H9 (cell line): ENCODE data around the gene PPFIBP1. TPM values are rescaled to one million over a fixed set of nuclear protein-coding genes. Genes with fewer than 3 reads are reported as not detected.

Source experiments
- DNase-seq: peaks from one replicate; pipeline ENCODE4 v3.0.0-alpha.2; 2017
- H2AFZ ChIP-seq: one replicate; pipeline ENCODE4 v1.6.1; 2013; ENCODE audit warnings: mild to moderate bottlenecking, low read length, control low read depth, moderate library complexity
- H2AK5ac ChIP-seq: 2 replicates; pipeline ENCODE4 v1.6.1; 2013; ENCODE audit warnings: low read length, control low read depth, mixed read lengths; ENCODE audit not compliant: insufficient read length
- H2BK120ac ChIP-seq: one replicate; pipeline ENCODE4 v1.6.1; 2013; ENCODE audit warnings: low read depth, mild to moderate bottlenecking, low read length, control low read depth, inconsistent platforms; ENCODE audit not compliant: poor library complexity, severe bottlenecking
- H2BK12ac ChIP-seq: 2 replicates; pipeline ENCODE4 v1.6.1; 2013; ENCODE audit warnings: low read length, control low read depth, mixed read lengths, low read depth; ENCODE audit not compliant: insufficient read length
- H2BK15ac ChIP-seq: 2 replicates; pipeline ENCODE4 v1.6.1; 2013; ENCODE audit warnings: low read depth, low read length, control low read depth
- H2BK20ac ChIP-seq: one replicate; pipeline ENCODE4 v1.6.1; 2013; ENCODE audit warnings: low read depth, mild to moderate bottlenecking, low read length, control low read depth, inconsistent platforms; ENCODE audit not compliant: poor library complexity, severe bottlenecking
- H2BK5ac ChIP-seq: 2 replicates; pipeline ENCODE4 v1.6.1; 2013; ENCODE audit warnings: low read length, control low read depth, mixed read lengths; ENCODE audit not compliant: insufficient read length
- H3K14ac ChIP-seq: 2 replicates; pipeline ENCODE4 v1.6.1; 2013; ENCODE audit warnings: low read length, control low read depth; ENCODE audit not compliant: insufficient read depth
- H3K18ac ChIP-seq: 2 replicates; pipeline ENCODE4 v1.6.1; 2013; ENCODE audit warnings: low read depth, mild to moderate bottlenecking, mixed read lengths, low read length, control low read depth; ENCODE audit not compliant: insufficient read length
- H3K23ac ChIP-seq: 2 replicates; pipeline ENCODE4 v1.6.1; 2013; ENCODE audit warnings: low read length, control low read depth, mixed read lengths, low read depth; ENCODE audit not compliant: insufficient read length
- H3K23me2 ChIP-seq: 2 replicates; pipeline ENCODE4 v1.6.1; 2013; ENCODE audit warnings: low read depth, mild to moderate bottlenecking, mixed read lengths, low read length, control low read depth; ENCODE audit not compliant: insufficient read length, poor library complexity, severe bottlenecking
- H3K27ac ChIP-seq: 2 replicates; pipeline ENCODE4 v1.5.1; 2013; ENCODE audit warnings: low read length, control low read depth, mixed read lengths, low read depth; ENCODE audit not compliant: insufficient read length
- H3K27me3 ChIP-seq: 2 replicates; pipeline ENCODE4 v1.6.1; 2013; ENCODE audit warnings: low read length, control low read depth, inconsistent platforms; ENCODE audit not compliant: insufficient read depth
- H3K4ac ChIP-seq: 2 replicates; pipeline ENCODE4 v1.6.1; 2013; ENCODE audit warnings: low read depth, mild to moderate bottlenecking, control low read depth, inconsistent platforms, low read length, moderate library complexity
- H3K4me1 ChIP-seq: 2 replicates; pipeline ENCODE4 v1.6.1; 2013; ENCODE audit warnings: low read length, control low read depth, inconsistent platforms; ENCODE audit not compliant: insufficient read depth
- H3K4me2 ChIP-seq: 2 replicates; pipeline ENCODE4 v1.6.1; 2013; ENCODE audit warnings: low read length, control low read depth, mixed read lengths; ENCODE audit not compliant: insufficient read length, insufficient read depth
- H3K56ac ChIP-seq: 2 replicates; pipeline ENCODE4 v1.6.1; 2013; ENCODE audit warnings: low read depth, mild to moderate bottlenecking, mixed read lengths, low read length, control low read depth; ENCODE audit not compliant: insufficient read length
- H3K79me1 ChIP-seq: 2 replicates; pipeline ENCODE4 v1.6.1; 2013; ENCODE audit warnings: low read depth, mild to moderate bottlenecking, moderate library complexity, low read length, control low read depth, inconsistent platforms; ENCODE audit not compliant: insufficient read depth, poor library complexity, severe bottlenecking
- H3K79me2 ChIP-seq: 2 replicates; pipeline ENCODE4 v1.6.1; 2013; ENCODE audit warnings: low read length, control low read depth, inconsistent platforms; ENCODE audit not compliant: insufficient read depth
- H3K9ac ChIP-seq: 2 replicates; pipeline ENCODE4 v1.6.1; 2013; ENCODE audit warnings: low read length, control low read depth, mixed read lengths; ENCODE audit not compliant: insufficient read length; ENCODE audit errors: extremely low read depth
- H3K9me3 ChIP-seq: one replicate; pipeline ENCODE4 v1.6.1; 2013; ENCODE audit warnings: low read depth, low read length, inconsistent platforms; ENCODE audit not compliant: control insufficient read depth
- H3T11ph ChIP-seq: one replicate; pipeline ENCODE4 v1.6.1; 2013; ENCODE audit warnings: mild to moderate bottlenecking, low read length, control low read depth, inconsistent platforms
- H4K20me1 ChIP-seq: one replicate; pipeline ENCODE4 v1.6.1; 2013; ENCODE audit not compliant: control insufficient read depth, insufficient read length, insufficient read depth
- H4K5ac ChIP-seq: 2 replicates; pipeline ENCODE4 v1.6.1; 2013; ENCODE audit warnings: low read depth, mild to moderate bottlenecking, mixed read lengths, low read length, control low read depth; ENCODE audit not compliant: insufficient read length
- H4K8ac ChIP-seq: replicated peaks from 2 replicates; pipeline ENCODE4 v1.6.1; 2013; ENCODE audit warnings: low read length, control low read depth, mixed read lengths, low read depth; ENCODE audit not compliant: insufficient read length
- H4K91ac ChIP-seq: 2 replicates; pipeline ENCODE4 v1.6.1; 2013; ENCODE audit warnings: low read depth, mild to moderate bottlenecking, moderate library complexity, mixed read lengths, low read length, control low read depth; ENCODE audit not compliant: insufficient read length
- H3K27ac Mint-ChIP-seq, 3 experiments: 2 replicates in 2 of 3; 3 replicates in 1 of 3; pipeline ENCODE4 v1.8.0; 2020 to 2021; ENCODE audit warnings: mixed read lengths in 3 of 3, mild to moderate bottlenecking in 1 of 3, moderate library complexity in 1 of 3
- H3K27me3 Mint-ChIP-seq: 2 replicates; pipeline ENCODE4 v1.8.0; 2021; ENCODE audit warnings: low read depth, mild to moderate bottlenecking, moderate library complexity, mixed read lengths
- H3K36me3 Mint-ChIP-seq, 3 experiments: 2 replicates in 2 of 3; 3 replicates in 1 of 3; pipeline ENCODE4 v1.8.0; 2020 to 2021; ENCODE audit warnings: low read depth in 3 of 3, mixed read lengths in 3 of 3; ENCODE audit not compliant: insufficient read depth in 1 of 3
- H3K4me1 Mint-ChIP-seq, 2 experiments: 2 replicates each; pipeline ENCODE4 v1.8.0; 2020; ENCODE audit warnings: mixed read lengths in 2 of 2
- H3K4me3 Mint-ChIP-seq, 2 experiments: 2 replicates in 1 of 2; 3 replicates in 1 of 2; pipeline ENCODE4 v1.8.0; 2020 to 2021; ENCODE audit warnings: mild to moderate bottlenecking in 2 of 2, mixed read lengths in 2 of 2, moderate library complexity in 1 of 2
- H3K9me3 Mint-ChIP-seq, 2 experiments: 2 replicates in 1 of 2; 3 replicates in 1 of 2; pipeline ENCODE4 v1.8.0; 2020; ENCODE audit warnings: mild to moderate bottlenecking in 2 of 2, mixed read lengths in 2 of 2, moderate library complexity in 1 of 2
- CTCF ChIP-seq: fragments of 200-600 bp; sonication (generic); conservative IDR thresholded peaks from 3 replicates; pipeline ENCODE4 v1.8.0; 2021; ENCODE audit warnings: antibody characterized with exemption, mild to moderate bottlenecking
- WGBS: extraction: QIAGEN DNeasy Blood & Tissue Kit; methylation state at CpG from one replicate; pipeline ENCODE4 v1.1.7; 2013; ENCODE audit warnings: missing lambda C conversion rate, low lambda C conversion rate, mixed read lengths; ENCODE audit not compliant: insufficient read length; ENCODE audit errors: extremely low coverage; 5-methylcytosine and 5-hydroxymethylcytosine counted together
- total RNA-seq: library from RNA; stranded (reverse); gene quantifications from 2 replicates; pipeline ENCODE4 v1.2.1, GENCODE V29; 2021

The PPFIBP1 gene
- total RNA-seq, 1 experiment from 2014 or later, result 29.2 TPM

- Mint-ChIP-seq H3K4me3 (no peak overlapping the region), H3K9me3 (peaks cover 0 to 3% of the 10 kb centered on the region in 2 experiments; a peak in 1 of 5 replicates), H3K27ac (peak overlapping the region in 1 of 3 experiments; percentile 36; a peak in 1 of 7 replicates), H3K4me1 (peaks cover 16 to 24% of the 10 kb centered on the region in 2 experiments), H3K27me3 (peaks cover 1% of the 10 kb centered on the region; the same call in 1 of the 2 replicates), H3K36me3 (peaks cover 4 to 7% (median 4%) of the 10 kb centered on the region in 3 experiments; a peak in 4 of 7 replicates)
- Histone ChIP-seq H3T11ph (no peak overlapping the region), H4K5ac (no peak overlapping the region), H2AK5ac (no peak overlapping the region), H3K79me1 (no peaks in the 10 kb centered on the region), H2BK15ac (no peak overlapping the region), H2AFZ (no peak overlapping the region), H3K27me3 (no peaks in the 10 kb centered on the region), H3K14ac (peak overlapping the region; percentile 35; the same call in 1 of the 2 replicates), H2BK12ac (no peak overlapping the region), H3K9ac (no peak overlapping the region), H3K79me2 (no peaks in the 10 kb centered on the region), H3K27ac (no peak overlapping the region), H3K56ac (no peak overlapping the region), H3K23me2 (no peaks in the 10 kb centered on the region), H3K4ac (no peak overlapping the region), H2BK120ac (no peak overlapping the region), H3K9me3 (no peaks in the 10 kb centered on the region), H2BK20ac (no peak overlapping the region), H3K4me1 (no peaks in the 10 kb centered on the region), H4K91ac (no peak overlapping the region), H2BK5ac (no peak overlapping the region), H3K18ac (no peak overlapping the region), H4K8ac (no peak overlapping the region), H3K4me2 (no peak overlapping the region), H4K20me1 (no peaks in the 10 kb centered on the region), H3K23ac (no peak overlapping the region)
- no CpG with 5 or more reads among the region's 5 CpGs for WGBS
- no peak for TF ChIP-seq CTCF
- no peak for DNase-seq
These were observed 23.6 kb downstream of the PPFIBP1 start for GRCh38 chr12:27547592-27547991.
